ENCODE results near the gene COMMD9. TPM values are rescaled to one million over a fixed set of nuclear protein-coding genes. Genes with fewer than 3 reads are reported as not detected.
"Not testable (repeated sequence)": the region's sequence is repeated elsewhere in the genome, so short reads cannot be mapped to it uniquely, and the experiment has no call there.

Gene COMMD9
- total and polyA plus RNA-seq, 2 of the 8 experiments (the other 6 are each of a cell fraction or from before 2014, with no cell fraction given) = 42.5 to 49.1 TPM

DNA sequence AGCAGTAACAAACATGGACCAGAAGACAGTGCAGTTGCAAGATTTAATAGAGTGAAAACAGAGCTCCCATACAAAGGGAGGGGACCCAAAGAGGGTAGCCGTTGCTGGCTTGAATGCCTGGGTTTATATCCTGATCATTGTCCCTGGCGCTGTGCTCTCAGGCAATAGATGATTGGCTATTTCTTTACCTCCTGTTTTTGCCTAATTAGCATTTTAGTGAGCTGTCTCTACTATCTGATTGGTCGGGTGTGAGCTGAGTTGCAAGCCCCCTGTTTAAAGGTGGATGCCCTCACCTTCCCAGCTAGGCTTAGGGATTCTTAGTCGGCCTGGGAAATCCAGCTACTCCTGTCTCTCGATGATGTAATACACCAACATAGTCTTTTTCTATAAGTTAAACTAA, 36.2 kb upstream of the COMMD9 start:
- H4K91ac ChIP-seq (replicated peaks; ENCODE audit: insufficient read length, low read length); H2AK5ac ChIP-seq (ENCODE audit: low read depth, low read length); H3K9ac ChIP-seq (replicated peaks in 1 of 4; ENCODE audit: extremely low read depth in 1 of 4, low read depth in 3 of 4, low read length in 3 of 4); H4K5ac ChIP-seq (ENCODE audit: insufficient read length, low read depth, low read length); H3K4me3 ChIP-seq (ENCODE audit: extremely low read depth in 1 of 4, insufficient read depth in 2 of 4, low read depth in 3 of 4, low read length in 4 of 4); H3K56ac ChIP-seq (replicated peaks; ENCODE audit: insufficient read length, low read depth, low read length); H4K8ac ChIP-seq (ENCODE audit: extremely low read depth, insufficient read depth, low read length); DNase-seq (ENCODE audit: low read depth in 1 of 2, low spot score in 2 of 2); H2AFZ ChIP-seq (ENCODE audit: low read length); H4K20me1 ChIP-seq (replicated peaks in 1 of 2; ENCODE audit: control insufficient read depth in 1 of 2, insufficient read depth in 2 of 2, low read length in 2 of 2); H3K4me2 ChIP-seq (ENCODE audit: insufficient read depth in 1 of 2, low read depth in 2 of 2, low read length in 2 of 2); H3K14ac ChIP-seq (ENCODE audit: insufficient read length); H3K4ac ChIP-seq (replicated peaks; ENCODE audit: insufficient read length, low read depth, low read length); H3K9me3 ChIP-seq (ENCODE audit: insufficient read depth in 2 of 2, low read depth in 1 of 2, low read length in 1 of 2); H3K27ac ChIP-seq (ENCODE audit: low read depth, low read length); H3K27me3 ChIP-seq (replicated peaks in 1 of 4; ENCODE audit: control insufficient read depth in 3 of 4, extremely low read depth in 1 of 4, insufficient read depth in 3 of 4, low read length in 3 of 4); H3K23ac ChIP-seq (ENCODE audit: insufficient read length); POLR2A ChIA-PET (ENCODE audit: partially characterized antibody); H3K23me2 ChIP-seq (ENCODE audit: low read depth, low read length); FAIRE-seq; H2BK20ac ChIP-seq (ENCODE audit: low read length); H3K36me3 ChIP-seq (ENCODE audit: control insufficient read depth in 2 of 4, insufficient read depth in 4 of 4, low read length in 3 of 4); H3K79me1 ChIP-seq (ENCODE audit: low read depth, low read length); H2BK12ac ChIP-seq (ENCODE audit: low read depth, low read length); H2BK120ac ChIP-seq (replicated peaks; ENCODE audit: low read depth, low read length); H3K79me2 ChIP-seq (ENCODE audit: control insufficient read depth in 1 of 2, insufficient read depth in 2 of 2, low read length in 2 of 2); H3K18ac ChIP-seq (ENCODE audit: extremely low read depth, low read length); H3K4me1 ChIP-seq (replicated peaks in 1 of 4; ENCODE audit: control insufficient read depth in 3 of 4, insufficient read depth in 4 of 4, low read length in 3 of 4); H2BK5ac ChIP-seq (ENCODE audit: low read depth, low read length): not testable (repeated sequence)
- H2BK15ac ChIP-seq (ENCODE audit: low read length) = 0 out of 2 replicates have a peak overlapping the region, but pooled peaks have one; percentile 25
- WGBS, 2 experiments (ENCODE audit: extremely low coverage in 1 of 2, insufficient coverage in 1 of 2, insufficient read length in 1 of 2, insufficient replicate concordance in 2 of 2, low coverage in 1 of 2, low lambda C conversion rate in 2 of 2, missing lambda C conversion rate in 1 of 2) = 90% methylated on average over 5 of the region's 5 CpGs; no CpG with 5 or more reads in 1 of the 2 experiments
- CTCF ChIA-PET (ENCODE audit: partially characterized antibody) = interaction anchor here (0.6 to 1.2 kb wide), 2 partner anchors 33 to 243 kb away, joined by 3 read pairs; no protein-coding TSS in a partner anchor

Measured in H1 (cell line).